Stimulated activated CD4-positive, alpha-beta T cell treated with anti-CD3 and anti-CD28 coated beads, Interleukin-1b, Interleukin-23, amount 100 ng/mL, for 1 hour (primary cell): ENCODE results near the gene FGGY.

Experiments used
- DNase-seq, 2 donors: peaks; one replicate each; pipeline ENCODE4 v3.0.0-alpha.2; 2020; ENCODE audit warnings: low read depth in 2 of 2

The FGGY gene

DNA sequence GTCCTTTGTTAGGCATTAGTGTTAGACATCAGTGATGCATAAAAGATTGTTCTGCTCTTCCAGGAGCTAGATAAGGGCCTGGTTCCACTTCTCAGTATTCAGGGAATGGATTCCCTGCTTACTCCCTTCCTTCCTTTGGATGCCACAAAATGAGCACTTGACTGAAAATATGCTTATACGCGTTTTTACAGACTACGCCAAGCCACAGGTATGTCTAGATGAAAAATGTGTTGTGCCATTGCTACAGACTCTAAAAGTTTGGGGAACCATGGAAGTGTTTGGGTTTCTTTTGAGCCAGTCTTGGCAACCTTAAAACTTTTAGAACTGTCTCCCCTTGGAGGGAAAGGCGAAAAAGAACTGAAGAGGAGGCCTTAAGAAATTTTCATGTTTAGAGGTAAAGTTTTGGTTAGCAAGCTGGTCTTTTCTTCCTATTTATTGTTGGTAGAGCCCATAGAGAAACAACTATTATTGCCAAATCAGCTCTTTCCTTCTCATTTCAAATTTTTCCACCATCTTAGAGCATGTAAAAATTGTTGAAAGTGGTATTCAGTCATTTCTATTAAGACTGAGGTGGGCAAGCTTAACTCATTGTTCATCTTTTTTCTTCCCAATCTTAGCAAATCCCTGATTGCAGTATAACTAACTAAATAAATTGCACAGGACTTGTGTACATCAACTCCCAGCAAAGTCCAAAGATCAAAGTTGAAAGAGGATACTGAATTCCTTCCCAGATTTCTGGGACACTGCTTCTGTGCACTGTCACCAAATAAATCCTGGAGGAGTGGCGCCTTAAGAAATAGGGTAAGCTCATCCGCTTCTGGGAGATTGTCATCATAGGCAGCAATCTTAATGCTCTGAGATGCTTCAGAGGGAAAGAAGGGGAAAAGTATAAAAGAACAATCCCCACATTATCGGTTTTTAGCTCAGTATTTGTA, 18.9 kb downstream of the FGGY start:
- no peak for DNase-seq

DNA sequence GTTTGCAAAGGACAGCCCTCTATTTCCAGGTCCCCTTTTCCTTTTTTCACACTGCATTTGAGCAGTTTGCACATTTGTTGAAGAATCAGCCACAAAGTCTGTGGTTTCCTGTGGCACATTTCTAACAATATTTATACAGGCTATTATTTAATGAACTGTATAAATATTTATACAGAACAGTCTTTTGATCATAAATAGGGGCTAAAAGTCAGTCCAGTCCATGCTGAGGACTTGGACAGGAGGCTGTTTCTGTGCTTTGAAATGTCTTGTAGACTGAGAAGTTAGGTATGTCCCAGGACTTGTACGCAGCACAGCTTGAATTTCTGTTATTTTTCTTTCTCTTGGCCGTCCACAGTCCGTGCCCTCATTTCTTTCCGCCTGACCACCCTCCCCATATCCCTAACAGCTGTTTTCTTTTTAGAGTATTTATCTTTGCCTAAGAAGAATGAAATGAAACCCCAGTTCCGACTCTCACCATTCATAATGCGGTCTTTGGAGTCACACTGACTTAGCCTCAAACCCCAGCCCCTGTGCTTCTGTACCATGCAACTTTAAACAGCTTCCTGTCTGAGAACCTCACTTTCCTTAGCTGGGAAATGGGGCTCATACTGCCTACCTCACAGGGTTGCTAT, 19.7 kb downstream of the FGGY start:
- no peak for DNase-seq

- no peak for DNase-seq
Measured at GRCh38 chr1:59317343-59317742, 20.4 kb downstream of the FGGY start.

DNA sequence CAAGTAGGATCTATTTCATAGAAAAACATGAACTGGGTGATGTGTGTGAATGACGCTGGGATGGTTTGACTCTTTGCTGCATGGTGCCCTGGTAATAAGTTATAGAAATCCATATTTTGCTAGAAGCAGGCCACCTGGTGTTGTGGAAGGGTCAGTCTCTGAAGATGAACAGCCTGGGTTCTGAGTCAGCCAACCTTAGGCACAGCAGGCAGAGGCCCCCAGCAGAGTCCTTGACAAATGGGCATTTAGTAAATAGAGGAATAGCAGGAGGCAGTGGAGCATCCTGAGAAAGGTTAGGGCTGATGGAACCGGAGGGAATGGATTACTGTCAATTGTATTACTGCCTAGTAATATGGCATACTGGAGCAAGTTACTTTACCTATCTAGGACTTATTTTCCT, 20.9 kb downstream of the FGGY start:
- no peak for DNase-seq

- no peak for DNase-seq
Measured at GRCh38 chr1:59318271-59318860, 21.5 kb downstream of the FGGY start.

- no peak for DNase-seq
Measured at GRCh38 chr1:59322394-59322793, 25.5 kb downstream of the FGGY start.

DNA sequence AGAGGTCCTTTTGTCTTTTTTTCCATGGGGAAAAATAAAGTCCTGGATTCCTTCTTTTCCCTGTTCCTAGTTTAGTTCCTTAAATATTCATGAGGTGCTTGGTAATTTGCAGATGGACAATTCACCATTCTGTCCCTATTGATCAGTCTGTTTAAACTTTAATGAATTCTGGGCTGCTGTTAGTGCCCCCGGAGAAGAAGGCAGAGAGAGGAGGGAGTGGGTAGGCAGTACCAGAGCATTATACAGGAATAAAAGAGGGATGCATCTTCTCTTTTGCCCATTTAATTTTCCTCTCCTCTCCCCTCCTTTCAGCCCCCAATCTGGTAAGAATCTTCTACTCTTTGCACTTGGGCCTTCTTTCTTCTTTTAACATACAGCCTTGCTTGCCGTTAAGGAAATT, 25.9 kb downstream of the FGGY start:
- no peak for DNase-seq

DNA sequence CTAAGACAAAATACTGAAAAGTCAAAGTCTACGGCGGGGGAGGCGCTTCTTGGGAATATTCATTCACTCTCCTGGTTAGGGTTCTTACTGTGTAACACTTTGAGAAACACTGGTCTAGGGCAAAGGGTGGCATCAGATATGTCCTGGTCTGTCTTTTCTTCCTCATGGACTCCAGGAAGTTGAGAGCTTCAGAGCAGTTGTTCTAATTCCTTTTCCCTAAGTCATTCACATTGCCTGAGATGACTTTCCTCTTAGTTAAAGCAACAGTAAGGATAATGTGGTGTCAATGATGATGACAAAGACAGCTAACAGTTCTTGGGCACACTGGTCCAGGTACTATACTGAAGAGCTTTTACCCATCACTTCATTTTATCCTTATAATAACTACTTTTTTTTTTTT, 27.0 kb downstream of the FGGY start:
- no peak for DNase-seq

- DNase-seq = no peak
Measured at GRCh38 chr1:59328353-59328752, 31.5 kb downstream of the FGGY start.

- no peak for DNase-seq
Measured at GRCh38 chr1:59329412-59330053, 32.6 kb downstream of the FGGY start.

- no peak for DNase-seq
Measured at GRCh38 chr1:59331686-59332620, 35.1 kb downstream of the FGGY start.

DNA sequence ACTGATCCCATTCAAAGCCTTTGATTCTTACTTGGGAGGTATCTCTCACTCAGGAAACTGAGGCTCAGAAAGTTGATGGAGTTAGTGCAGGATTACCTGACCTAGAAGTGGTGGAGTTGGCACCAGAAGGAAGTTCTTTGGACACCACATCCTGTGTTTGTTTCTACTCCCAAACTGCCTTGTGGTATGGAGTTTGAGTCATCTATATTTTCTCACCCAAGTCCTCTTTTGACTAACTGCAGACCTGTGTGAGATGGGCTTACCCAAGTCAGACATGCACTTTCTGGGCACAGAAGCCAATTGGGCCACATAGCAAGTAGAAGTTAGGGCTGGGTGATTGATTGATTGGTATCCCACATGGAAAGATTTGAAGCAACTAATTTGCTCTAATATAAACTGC, 36.1 kb downstream of the FGGY start:
- no peak for DNase-seq

GRCh38 chr1:59333626-59334277, 36.9 kb downstream of the FGGY start:
- DNase-seq = no peak

GRCh38 chr1:59340411-59341307, 43.8 kb downstream of the FGGY start:
- no peak for DNase-seq

GRCh38 chr1:59342801-59343575, 46.1 kb downstream of the FGGY start:
- DNase-seq = no peak

- no peak for DNase-seq
Measured at GRCh38 chr1:59343576-59343840, 46.6 kb downstream of the FGGY start.

DNA sequence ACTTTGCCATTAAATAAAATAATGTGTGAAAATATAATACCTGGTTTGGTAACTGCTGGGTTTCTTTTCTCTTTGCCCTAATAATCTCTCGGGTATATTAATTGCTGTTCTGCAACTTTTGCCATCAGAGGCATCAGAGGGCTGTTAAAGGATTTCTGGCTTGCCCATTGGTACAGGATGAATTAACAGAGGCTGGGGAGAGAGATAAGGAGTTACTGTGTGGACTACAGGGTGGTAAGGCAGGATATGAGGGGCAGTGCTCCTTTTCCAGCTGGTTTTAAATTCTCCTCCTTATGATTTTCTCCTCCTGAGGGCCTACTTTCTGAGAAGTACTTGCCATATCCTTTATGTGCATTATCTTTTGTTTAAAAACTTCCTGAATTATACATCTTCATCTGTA, 48.3 kb downstream of the FGGY start:
- no peak for DNase-seq

DNA sequence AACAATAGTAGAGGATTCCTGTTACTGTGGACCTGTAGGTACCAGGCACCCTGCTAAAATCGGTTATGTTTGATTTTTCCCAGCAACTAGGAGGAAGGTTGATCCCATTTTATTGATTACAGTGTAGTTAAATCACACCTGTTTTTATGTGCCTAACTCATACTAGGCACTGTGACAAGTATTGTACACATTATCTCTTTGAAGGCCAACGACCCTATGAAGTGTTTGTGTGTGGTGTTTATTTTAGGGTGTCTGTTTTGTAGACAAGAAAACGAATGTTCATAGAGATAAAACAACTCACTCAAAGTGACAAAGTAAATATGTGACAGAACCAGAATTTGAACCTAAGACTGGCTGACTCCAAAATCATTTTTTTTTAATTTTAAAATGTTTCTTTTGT, 49.5 kb downstream of the FGGY start:
- DNase-seq = no peak

GRCh38 chr1:59349101-59349500, 52.2 kb downstream of the FGGY start:
- no peak for DNase-seq
